Cardiac fibroblast (primary cell): Measurements from ENCODE around the gene ESM1.
"Not testable (repeated sequence)": the region's sequence is repeated elsewhere in the genome, so short reads cannot be mapped to it uniquely, and the experiment has no call there.

ENCODE experiments used
- DNase-seq, 2 donors: peaks; one replicate each; pipeline versions ENCODE4 v3.0.0 to v3.0.0-alpha.2; 2010; ENCODE audit warnings: low read depth in 2 of 2
- H3K4me3 ChIP-seq, 2 donors: replicated peaks in 1 of 2; 1 replicate in 1 of 2; 2 replicates in 1 of 2; pipeline ENCODE4 v1.5.1; 2011; ENCODE audit warnings: low read depth in 2 of 2, low read length in 2 of 2, mild to moderate bottlenecking in 2 of 2, moderate library complexity in 1 of 2
- CTCF ChIP-seq: IDR thresholded peaks from one replicate; pipeline ENCODE4 v1.5.1; 2011; ENCODE audit warnings: low read depth, mild to moderate bottlenecking, low read length, inconsistent platforms

ESM1 gene

GRCh38 chr5:55022450-55022849, 37.1 kb upstream of the ESM1 start:
- H3K4me3 ChIP-seq: no peak overlapping the region
- no peak for DNase-seq
- no peak for TF ChIP-seq CTCF

DNA sequence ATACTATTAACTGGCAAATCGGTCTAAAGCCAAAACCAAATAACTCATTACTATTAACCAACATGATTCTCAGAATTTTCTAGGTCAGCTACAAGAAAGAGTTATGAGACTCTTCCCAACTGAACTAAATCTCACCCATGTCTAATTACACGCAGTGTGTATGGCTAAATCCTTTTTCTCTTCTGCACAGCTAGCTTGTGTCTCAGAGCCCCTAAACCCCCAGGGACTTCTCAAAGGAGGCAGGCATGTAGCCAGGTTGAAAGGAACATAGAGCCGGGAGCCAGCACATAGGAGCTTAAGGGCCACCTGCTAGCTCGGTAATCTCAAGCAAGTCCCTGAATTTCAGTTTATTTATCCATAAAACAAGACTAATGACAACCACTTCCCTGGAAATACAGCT, 36.4 kb upstream of the ESM1 start:
- no peak for TF ChIP-seq CTCF
- no peak overlapping the region for H3K4me3 ChIP-seq
- DNase-seq: no peak

- no peak for TF ChIP-seq CTCF
- H3K4me3 ChIP-seq: no peak overlapping the region
- DNase-seq: no peak
These were observed 36.0 kb upstream of the ESM1 start for GRCh38 chr5:55021410-55021809.

DNA sequence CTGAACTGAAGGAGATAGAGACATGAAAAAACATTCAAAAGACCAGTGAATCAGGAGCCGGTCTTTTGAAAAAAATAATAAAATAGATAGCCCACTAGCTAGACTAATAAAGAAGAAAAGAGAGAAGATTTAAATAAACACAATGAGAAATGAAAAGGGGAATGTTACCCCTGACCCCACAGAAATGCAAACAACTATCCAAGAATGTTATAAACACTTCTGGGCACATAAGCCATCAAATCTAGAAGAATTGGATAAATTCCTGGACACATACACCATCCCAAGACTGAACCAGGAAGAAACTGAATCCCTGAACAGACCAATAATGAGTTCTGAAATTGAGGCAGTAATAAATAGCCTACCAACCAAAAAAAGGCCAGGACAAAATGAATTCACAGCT, 24.8 kb upstream of the ESM1 start:
- not testable (repeated sequence) for DNase-seq, H3K4me3 ChIP-seq

- DNase-seq: peak; percentile 56 to 84
- no peak for TF ChIP-seq CTCF
- no peak overlapping the region for H3K4me3 ChIP-seq
These were observed 19.3 kb upstream of the ESM1 start for GRCh38 chr5:55004729-55005128.

DNA sequence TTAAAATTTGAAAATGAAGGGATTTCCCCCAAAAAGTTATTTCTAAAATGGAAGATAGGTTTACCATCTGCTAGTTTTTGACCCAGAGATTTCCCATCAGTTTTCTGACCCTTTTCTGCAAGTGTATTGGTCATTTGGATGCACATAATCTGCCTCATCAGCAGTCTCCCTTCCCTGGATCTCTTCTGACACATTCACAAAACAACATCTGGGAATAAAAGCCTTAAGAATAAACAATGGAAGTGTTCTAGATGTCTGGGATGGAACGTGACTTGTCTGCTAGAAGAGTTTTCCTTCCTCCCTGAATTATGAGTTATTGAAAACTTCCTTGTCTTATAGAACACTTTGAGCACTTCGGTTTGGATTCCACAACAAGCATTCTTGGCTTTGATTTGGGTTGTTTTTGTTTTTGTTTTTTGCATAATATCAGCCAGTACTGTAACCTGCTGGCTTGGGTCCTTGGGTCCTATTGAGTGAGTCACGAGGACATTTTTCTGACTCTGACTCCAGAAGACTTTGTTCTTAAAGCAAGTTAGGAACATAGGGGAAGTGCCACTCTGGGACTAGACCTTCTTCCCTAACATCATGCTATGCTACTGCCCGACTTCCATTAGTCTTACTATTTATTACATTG, 18.2 kb upstream of the ESM1 start:
- TF ChIP-seq CTCF: no peak
- H3K4me3 ChIP-seq: no peak overlapping the region
- DNase-seq: peak in 1 of 2 donors; percentile 55

DNA sequence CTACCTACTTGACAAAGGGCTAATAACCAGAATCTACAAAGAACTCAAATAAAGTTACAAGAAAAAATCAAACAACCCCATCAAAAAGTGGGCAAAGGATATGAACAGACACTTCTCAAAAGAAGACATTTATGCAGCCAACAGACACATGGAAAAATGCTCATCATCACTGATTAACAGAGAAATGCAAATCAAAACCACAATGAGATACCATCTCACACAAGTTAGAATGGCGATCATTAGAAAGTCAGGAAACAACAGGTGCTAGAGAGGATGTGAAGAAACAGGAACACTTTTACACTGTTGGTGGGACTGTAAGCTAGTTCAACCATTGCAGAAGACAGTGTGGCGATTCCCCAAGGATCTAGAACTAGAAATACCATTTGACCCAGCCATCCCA, 16.8 kb upstream of the ESM1 start:
- not testable (repeated sequence) for H3K4me3 ChIP-seq, DNase-seq

DNA sequence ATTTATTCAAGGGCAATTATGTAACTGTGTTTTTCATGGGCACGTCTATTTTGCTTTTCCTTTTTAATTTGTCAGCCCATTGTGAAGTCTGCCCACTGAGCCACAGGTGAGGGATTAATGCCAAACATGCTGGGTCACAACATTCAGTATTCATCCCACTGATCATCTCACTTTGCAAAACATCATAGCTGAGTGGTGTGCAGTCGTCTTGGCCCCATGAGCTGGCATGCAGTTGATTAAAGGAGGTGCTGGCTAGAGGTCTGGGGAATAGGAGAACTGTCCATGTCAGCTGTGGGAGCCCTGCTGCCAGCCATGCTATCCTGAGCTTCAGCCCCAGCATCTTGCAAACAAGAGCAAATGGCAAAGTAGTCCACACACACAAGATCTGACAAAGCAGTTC, 11.7 kb upstream of the ESM1 start:
- TF ChIP-seq CTCF: no peak
- no peak overlapping the region for H3K4me3 ChIP-seq
- no peak for DNase-seq
